OCI-LY3 (cell line): ENCODE measurements around the gene SHC4.
"Not testable (repeated sequence)": the region's sequence is repeated elsewhere in the genome, so short reads cannot be mapped to it uniquely, and the experiment has no call there.

Experiments
- EZH2phosphoT487 ChIP-seq: fragments of 200-600 bp; shearing (Covaris generic); IDR thresholded peaks from 2 replicates; pipeline ENCODE4 v1.6.1; 2018; ENCODE audit warnings: antibody characterized with exemption, mixed run types, low read depth
- TF ChIP-seq, protein P1 (sequence below): fragments of 200-600, 300-600 bp; sonication (generic); IDR thresholded peaks from 2 replicates; pipeline ENCODE4 v1.5.1; 2014; ENCODE audit warnings: antibody characterized with exemption, low read length, low read depth

DNA sequence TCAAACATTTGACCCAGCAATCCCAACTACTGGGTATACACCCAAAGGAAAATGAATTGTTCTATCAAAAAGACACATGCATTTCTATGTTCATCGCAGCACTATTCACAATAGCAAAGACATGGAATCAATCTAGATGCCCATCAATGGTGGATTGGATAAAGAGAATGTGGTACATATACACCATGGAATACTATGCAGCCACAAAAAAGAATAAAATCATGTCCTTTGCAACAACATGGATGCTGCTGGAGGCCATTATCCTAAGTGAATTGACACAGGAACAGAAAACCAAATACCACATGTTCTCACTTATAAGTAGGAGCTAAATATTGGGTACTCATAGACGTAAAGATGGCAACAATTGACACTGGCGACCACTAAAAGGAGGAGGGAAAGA lies 109.3 kb downstream of the SHC4 start:
- TF ChIP-seq, protein P1, sequence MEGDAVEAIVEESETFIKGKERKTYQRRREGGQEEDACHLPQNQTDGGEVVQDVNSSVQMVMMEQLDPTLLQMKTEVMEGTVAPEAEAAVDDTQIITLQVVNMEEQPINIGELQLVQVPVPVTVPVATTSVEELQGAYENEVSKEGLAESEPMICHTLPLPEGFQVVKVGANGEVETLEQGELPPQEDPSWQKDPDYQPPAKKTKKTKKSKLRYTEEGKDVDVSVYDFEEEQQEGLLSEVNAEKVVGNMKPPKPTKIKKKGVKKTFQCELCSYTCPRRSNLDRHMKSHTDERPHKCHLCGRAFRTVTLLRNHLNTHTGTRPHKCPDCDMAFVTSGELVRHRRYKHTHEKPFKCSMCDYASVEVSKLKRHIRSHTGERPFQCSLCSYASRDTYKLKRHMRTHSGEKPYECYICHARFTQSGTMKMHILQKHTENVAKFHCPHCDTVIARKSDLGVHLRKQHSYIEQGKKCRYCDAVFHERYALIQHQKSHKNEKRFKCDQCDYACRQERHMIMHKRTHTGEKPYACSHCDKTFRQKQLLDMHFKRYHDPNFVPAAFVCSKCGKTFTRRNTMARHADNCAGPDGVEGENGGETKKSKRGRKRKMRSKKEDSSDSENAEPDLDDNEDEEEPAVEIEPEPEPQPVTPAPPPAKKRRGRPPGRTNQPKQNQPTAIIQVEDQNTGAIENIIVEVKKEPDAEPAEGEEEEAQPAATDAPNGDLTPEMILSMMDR: not testable (repeated sequence)
- TF ChIP-seq EZH2phosphoT487: not testable (repeated sequence)
